K562 (cell line): ENCODE data around the gene INTS6. TPM values are rescaled to one million over a fixed set of nuclear protein-coding genes. Genes with fewer than 3 reads are reported as not detected.

Experiments used
- ATAC-seq: fragments of 200-7000 bp; cut with Tn5 transposase; 3 replicates; pipeline ENCODE4 v1.9.1; 2020; ENCODE audit warnings: moderate library complexity
- BruUV-seq: library from RNA; stranded (reverse); fragments of 400-500 nt; replicated peaks from 2 replicates; lab custom pipeline; 2021; lab: Mats Ljungman, UMichigan
- CTCF ChIA-PET: fragments of 300-600 bp; formaldehyde crosslinking; extraction: SDS; loops from one replicate; lab custom pipeline; 2021; ENCODE audit warnings: low intra/inter-chr PET ratio; lab: Yijun Ruan, JAX
- POLR2A ChIA-PET: fragments of 300-600, 350-650 bp; sonication (Branson Sonifier 250); formaldehyde crosslinking; extraction: SDS; loops from one replicate; lab custom pipeline; 2021; ENCODE audit warnings: antibody characterized with exemption, inconsistent platforms; lab: Yijun Ruan, JAX
- DNase-seq, 4 experiments: peaks; one replicate each; pipeline versions ENCODE4 v3.0.0 to v3.0.0-alpha.2; 2011 to 2018; ENCODE audit warnings: low spot score in 3 of 4, mixed read lengths in 3 of 4; ENCODE audit errors: extremely low read depth in 1 of 4
- FAIRE-seq: peaks from 2 replicates; lab custom pipeline; 2011; peaks lifted over from hg19 to GRCh38; lab: Jason Lieb, UNC
- H2AFZ ChIP-seq: 2 replicates; pipeline ENCODE4 v1.6.0; 2011; ENCODE audit warnings: low read depth, low read length, control low read depth, inconsistent platforms
- H3K27ac ChIP-seq: fragments of 200-600 bp; 3 replicates; pipeline ENCODE4 v1.8.0; 2011; ENCODE audit warnings: low read depth, mild to moderate bottlenecking, control low read depth, inconsistent platforms, low read length, moderate library complexity, mixed read lengths; ENCODE audit errors: extremely low read depth
- H3K27me3 ChIP-seq, 2 experiments: fragments of 300-600 bp in 1 of 2; 2 replicates in 1 of 2; 3 replicates in 1 of 2; pipeline versions ENCODE4 v1.6.0 to v1.8.0; 2011; ENCODE audit warnings: inconsistent platforms in 2 of 2, low read length in 2 of 2, mild to moderate bottlenecking in 1 of 2, mixed read lengths in 1 of 2, moderate library complexity in 1 of 2; ENCODE audit not compliant: control insufficient read depth in 2 of 2, insufficient read depth in 2 of 2
- H3K36me3 ChIP-seq: fragments of 300-600 bp; 3 replicates; pipeline ENCODE4 v1.8.0; 2011; ENCODE audit warnings: mild to moderate bottlenecking, low read length, inconsistent platforms; ENCODE audit not compliant: control insufficient read depth, insufficient read depth
- H3K4me1 ChIP-seq, 2 experiments: fragments of 200-600 bp in 1 of 2; replicated peaks in 1 of 2; 2 replicates in 1 of 2; 3 replicates in 1 of 2; pipeline versions ENCODE4 v1.5.1 to v1.8.0; 2011; ENCODE audit warnings: inconsistent platforms in 2 of 2, low read length in 2 of 2, mild to moderate bottlenecking in 1 of 2, mixed read lengths in 1 of 2, moderate library complexity in 1 of 2; ENCODE audit not compliant: control insufficient read depth in 2 of 2, insufficient read depth in 2 of 2
- H3K4me2 ChIP-seq: 2 replicates; pipeline ENCODE4 v1.6.1; 2011; ENCODE audit warnings: low read length, control low read depth, inconsistent platforms, mixed read lengths; ENCODE audit not compliant: insufficient read depth
- H3K4me3 ChIP-seq: fragments of 200-600 bp; sonication (generic), shearing (Covaris generic); 2 replicates; pipeline ENCODE4 v1.5.1; 2016; ENCODE audit warnings: control low read depth, inconsistent platforms
- H3K79me2 ChIP-seq: fragments of 200-600 bp; 3 replicates; pipeline ENCODE4 v1.8.0; 2011; ENCODE audit warnings: low read length, inconsistent platforms; ENCODE audit not compliant: control insufficient read depth, insufficient read depth
- H3K9ac ChIP-seq, 2 experiments: 2 replicates each; pipeline versions ENCODE4 v1.6.0 to v1.6.1; 2011; ENCODE audit warnings: low read depth in 2 of 2, low read length in 2 of 2, control low read depth in 1 of 2, inconsistent platforms in 1 of 2, mild to moderate bottlenecking in 1 of 2, mixed read lengths in 1 of 2; ENCODE audit not compliant: insufficient read depth in 1 of 2
- H3K9me1 ChIP-seq: one replicate; pipeline ENCODE4 v1.6.0; 2011; ENCODE audit warnings: inconsistent platforms, mild to moderate bottlenecking, low read length, moderate library complexity; ENCODE audit not compliant: control insufficient read depth, insufficient read depth
- H3K9me3 ChIP-seq: replicated peaks from 2 replicates; pipeline ENCODE4 v1.5.1; 2011; ENCODE audit warnings: low read depth, low read length, inconsistent platforms; ENCODE audit not compliant: control insufficient read depth, insufficient read depth
- H4K20me1 ChIP-seq: replicated peaks from 2 replicates; pipeline ENCODE4 v1.6.1; 2011; ENCODE audit warnings: low read length, inconsistent platforms, mixed read lengths; ENCODE audit not compliant: control insufficient read depth, insufficient read depth
- KLF6 ChIP-seq: fragments of 250-450 bp; sonication (Bioruptor Pico); IDR thresholded peaks from 2 replicates; pipeline ENCODE4 v1.4.0; 2020; ENCODE audit warnings: mild to moderate bottlenecking, moderate library complexity, borderline replicate concordance
- PCBP2 ChIP-seq: fragments of 200-400 bp; formaldehyde crosslinking; IDR thresholded peaks from 2 replicates; pipeline ENCODE4 v1.6.1; 2018; ENCODE audit warnings: low read length, low read depth, mild to moderate bottlenecking, moderate library complexity; ENCODE audit not compliant: poor library complexity, severe bottlenecking
- ZNF121 ChIP-seq: sonication (generic); formaldehyde crosslinking; conservative IDR thresholded peaks from 2 replicates; pipeline ENCODE4 v1.8.0; 2022; ENCODE audit warnings: missing genetic modification reagents
- WGBS: fragments of 100-300 bp; shearing (Covaris generic); methylation state at CpG from one replicate; pipeline ENCODE4 v1.1.6; 2016; ENCODE audit warnings: low coverage, mixed read lengths; ENCODE audit not compliant: insufficient coverage; ENCODE audit errors: missing lambda C conversion rate; 5-methylcytosine and 5-hydroxymethylcytosine counted together
- in situ Hi-C: fragments of 300-500 bp; cut with MboI; formaldehyde crosslinking; loops from 4 replicates; pipeline ENCODE4 v1.15.0; 2018; ENCODE audit warnings: inconsistent platforms, mixed read lengths
- intact Hi-C: fragments of 100-400 bp; cut with micrococcal nuclease; formaldehyde crosslinking; loops from 2 replicates; pipeline ENCODE4 v1.14.2; 2022
- polyA plus RNA-seq, 8 experiments: library from polyadenylated mRNA; depleted of rRNA in 4 of 8; stranded (reverse) in 5 of 8; unstranded in 3 of 8; fragments of >200 nt; fragmentation: Nextera tagmentation in 2 of 8; fragmentation: Illumina TruSeq in 1 of 8; extraction: Ambion mirVana in 2 of 8; extraction: Trizol in 1 of 8; gene quantifications; 2 replicates each; pipeline versions ENCODE4 v1.2.1 to v1.2.3, GENCODE V29; 2011 to 2014; ENCODE audit warnings: inconsistent platforms in 1 of 8, missing spikeins in 1 of 8
- total RNA-seq, 7 experiments: library from RNA; depleted of rRNA in 6 of 7; stranded (reverse); fragments of >200 nt in 6 of 7; fragmentation: Illumina TruSeq in 2 of 7; extraction: Trizol in 2 of 7; gene quantifications; 2 replicates each; pipeline versions ENCODE4 v1.2.1 to v1.2.3, GENCODE V29; 2011 to 2021; ENCODE audit warnings: low replicate concordance in 1 of 7
- TF ChIP-seq, protein P1 (sequence below): fragments of 150-350 bp; conservative IDR thresholded peaks from 2 replicates; pipeline ENCODE4 v1.6.1; 2014; ENCODE audit warnings: low read length

The INTS6 gene
- total and polyA plus RNA-seq, 9 of the 15 experiments (the other 6 are each of a cell fraction or from before 2014, with no cell fraction given): 3.7 to 29.8 (median 16.1) TPM

DNA sequence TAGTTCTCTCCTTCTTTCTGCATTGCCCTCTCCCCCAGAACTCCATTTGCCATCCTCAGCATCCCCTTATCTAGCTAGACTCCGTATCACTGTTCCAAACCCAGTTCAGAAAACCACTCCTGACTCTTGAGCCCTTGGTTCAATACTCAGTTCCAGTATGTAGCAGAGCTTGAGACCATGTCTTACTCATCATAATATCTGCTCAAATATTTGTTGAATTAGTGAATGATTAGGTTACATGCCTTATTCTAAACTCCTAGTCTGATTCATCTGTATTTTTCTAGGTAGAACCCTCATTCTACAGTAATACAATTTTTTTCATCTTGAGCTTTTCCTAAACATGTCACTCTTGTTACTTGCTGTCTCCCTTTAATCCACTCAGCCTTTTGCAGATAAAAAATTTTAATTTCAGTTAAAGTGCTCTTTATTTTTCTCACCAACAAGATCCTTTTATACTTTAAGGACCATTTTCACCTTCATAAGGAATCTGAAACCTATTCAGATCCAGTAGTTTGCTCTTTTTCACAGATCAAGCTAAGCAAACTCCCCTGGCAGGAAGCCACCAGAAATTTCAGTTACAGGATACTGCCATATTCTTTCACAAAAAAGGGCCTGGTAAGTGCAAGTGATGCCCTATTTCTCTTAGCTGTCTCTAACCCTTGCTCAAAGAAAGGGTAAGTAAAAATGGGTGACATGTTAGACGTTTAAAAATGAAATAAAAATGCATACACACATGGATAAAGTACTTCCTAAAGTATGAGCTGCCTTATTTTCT, 23.1 kb upstream of the INTS6 start (continued):
- no peak for TF ChIP-seq PCBP2
- TF ChIP-seq KLF6 (CRISPR knock-in tag): no peak

DNA sequence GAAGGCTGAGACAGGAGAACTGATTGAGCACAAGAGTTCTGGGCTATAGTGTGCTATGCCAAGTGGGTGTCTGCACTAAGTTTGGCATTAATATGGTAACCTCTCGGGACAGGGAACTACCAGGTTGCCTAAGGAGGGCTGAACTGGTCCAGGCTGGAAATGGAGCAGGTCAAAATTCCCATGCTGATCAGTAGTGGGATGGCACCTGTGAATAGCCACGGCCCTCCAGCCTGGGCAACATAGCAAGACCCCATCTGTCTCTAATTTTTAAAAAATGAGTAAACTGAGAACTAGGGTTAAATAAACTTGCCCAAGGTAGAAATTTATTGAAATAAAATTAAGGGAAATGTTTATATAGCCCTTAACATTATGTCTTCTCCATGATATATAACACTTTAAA, 17.0 kb upstream of the INTS6 start:
- ATAC-seq (no peak), DNase-seq (no peak), FAIRE-seq (no peak)
- ChIA-PET CTCF (interaction anchor here (0.6 kb wide), 1 partner anchor 11 kb away, joined by 3 read pairs; no protein-coding TSS in a partner anchor), POLR2A (interaction anchor here (4.0 kb wide), 1 partner anchor 17 kb away, joined by 21 read pairs; the partner anchor contains the start of gene INTS6)
- Histone ChIP-seq H3K27ac (no peak overlapping the region), H3K4me3 (no peak overlapping the region), H4K20me1 (no peaks in the 10 kb centered on the region), H2AFZ (no peak overlapping the region), H3K9me3 (no peaks in the 10 kb centered on the region), H3K9ac (no peak overlapping the region), H3K27me3 (no peaks in the 10 kb centered on the region), H3K9me1 (no peaks in the 10 kb centered on the region), H3K79me2 (no peaks in the 10 kb centered on the region), H3K4me1 (no peaks in the 10 kb centered on the region; a peak in 1 of 5 replicates), H3K36me3 (no peaks in the 10 kb centered on the region), H3K4me2 (no peak overlapping the region)
- WGBS: 27% methylated on average over 2 of the region's 2 CpGs
- TF ChIP-seq, protein P1, sequence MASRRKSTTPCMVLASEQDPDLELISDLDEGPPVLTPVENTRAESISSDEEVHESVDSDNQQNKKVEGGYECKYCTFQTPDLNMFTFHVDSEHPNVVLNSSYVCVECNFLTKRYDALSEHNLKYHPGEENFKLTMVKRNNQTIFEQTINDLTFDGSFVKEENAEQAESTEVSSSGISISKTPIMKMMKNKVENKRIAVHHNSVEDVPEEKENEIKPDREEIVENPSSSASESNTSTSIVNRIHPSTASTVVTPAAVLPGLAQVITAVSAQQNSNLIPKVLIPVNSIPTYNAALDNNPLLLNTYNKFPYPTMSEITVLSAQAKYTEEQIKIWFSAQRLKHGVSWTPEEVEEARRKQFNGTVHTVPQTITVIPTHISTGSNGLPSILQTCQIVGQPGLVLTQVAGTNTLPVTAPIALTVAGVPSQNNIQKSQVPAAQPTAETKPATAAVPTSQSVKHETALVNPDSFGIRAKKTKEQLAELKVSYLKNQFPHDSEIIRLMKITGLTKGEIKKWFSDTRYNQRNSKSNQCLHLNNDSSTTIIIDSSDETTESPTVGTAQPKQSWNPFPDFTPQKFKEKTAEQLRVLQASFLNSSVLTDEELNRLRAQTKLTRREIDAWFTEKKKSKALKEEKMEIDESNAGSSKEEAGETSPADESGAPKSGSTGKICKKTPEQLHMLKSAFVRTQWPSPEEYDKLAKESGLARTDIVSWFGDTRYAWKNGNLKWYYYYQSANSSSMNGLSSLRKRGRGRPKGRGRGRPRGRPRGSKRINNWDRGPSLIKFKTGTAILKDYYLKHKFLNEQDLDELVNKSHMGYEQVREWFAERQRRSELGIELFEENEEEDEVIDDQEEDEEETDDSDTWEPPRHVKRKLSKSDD: no peak
- peak; percentile 53 for TF ChIP-seq ZNF121 (CRISPR knock-in tag)
- in situ Hi-C loops: no loop called here
- intact Hi-C loops: no loop called here
- no TSS peak for BruUV-seq
